H9 (cell line): ENCODE data around the gene LRRC3C. TPM values are rescaled to one million over a fixed set of nuclear protein-coding genes. Genes with fewer than 3 reads are reported as not detected.

ENCODE experiments used
- DNase-seq: peaks from one replicate; pipeline ENCODE4 v3.0.0-alpha.2; 2017
- H2AFZ ChIP-seq: one replicate; pipeline ENCODE4 v1.6.1; 2013; ENCODE audit warnings: mild to moderate bottlenecking, low read length, control low read depth, moderate library complexity
- H2AK5ac ChIP-seq: 2 replicates; pipeline ENCODE4 v1.6.1; 2013; ENCODE audit warnings: low read length, control low read depth, mixed read lengths; ENCODE audit not compliant: insufficient read length
- H2BK120ac ChIP-seq: one replicate; pipeline ENCODE4 v1.6.1; 2013; ENCODE audit warnings: low read depth, mild to moderate bottlenecking, low read length, control low read depth, inconsistent platforms; ENCODE audit not compliant: poor library complexity, severe bottlenecking
- H2BK12ac ChIP-seq: 2 replicates; pipeline ENCODE4 v1.6.1; 2013; ENCODE audit warnings: low read length, control low read depth, mixed read lengths, low read depth; ENCODE audit not compliant: insufficient read length
- H2BK15ac ChIP-seq: 2 replicates; pipeline ENCODE4 v1.6.1; 2013; ENCODE audit warnings: low read depth, low read length, control low read depth
- H2BK20ac ChIP-seq: one replicate; pipeline ENCODE4 v1.6.1; 2013; ENCODE audit warnings: low read depth, mild to moderate bottlenecking, low read length, control low read depth, inconsistent platforms; ENCODE audit not compliant: poor library complexity, severe bottlenecking
- H2BK5ac ChIP-seq: 2 replicates; pipeline ENCODE4 v1.6.1; 2013; ENCODE audit warnings: low read length, control low read depth, mixed read lengths; ENCODE audit not compliant: insufficient read length
- H3K14ac ChIP-seq: 2 replicates; pipeline ENCODE4 v1.6.1; 2013; ENCODE audit warnings: low read length, control low read depth; ENCODE audit not compliant: insufficient read depth
- H3K18ac ChIP-seq: 2 replicates; pipeline ENCODE4 v1.6.1; 2013; ENCODE audit warnings: low read depth, mild to moderate bottlenecking, mixed read lengths, low read length, control low read depth; ENCODE audit not compliant: insufficient read length
- H3K23ac ChIP-seq: 2 replicates; pipeline ENCODE4 v1.6.1; 2013; ENCODE audit warnings: low read length, control low read depth, mixed read lengths, low read depth; ENCODE audit not compliant: insufficient read length
- H3K23me2 ChIP-seq: 2 replicates; pipeline ENCODE4 v1.6.1; 2013; ENCODE audit warnings: low read depth, mild to moderate bottlenecking, mixed read lengths, low read length, control low read depth; ENCODE audit not compliant: insufficient read length, poor library complexity, severe bottlenecking
- H3K27ac ChIP-seq: 2 replicates; pipeline ENCODE4 v1.5.1; 2013; ENCODE audit warnings: low read length, control low read depth, mixed read lengths, low read depth; ENCODE audit not compliant: insufficient read length
- H3K27me3 ChIP-seq: 2 replicates; pipeline ENCODE4 v1.6.1; 2013; ENCODE audit warnings: low read length, control low read depth, inconsistent platforms; ENCODE audit not compliant: insufficient read depth
- H3K4ac ChIP-seq: 2 replicates; pipeline ENCODE4 v1.6.1; 2013; ENCODE audit warnings: low read depth, mild to moderate bottlenecking, control low read depth, inconsistent platforms, low read length, moderate library complexity
- H3K4me1 ChIP-seq: 2 replicates; pipeline ENCODE4 v1.6.1; 2013; ENCODE audit warnings: low read length, control low read depth, inconsistent platforms; ENCODE audit not compliant: insufficient read depth
- H3K4me2 ChIP-seq: 2 replicates; pipeline ENCODE4 v1.6.1; 2013; ENCODE audit warnings: low read length, control low read depth, mixed read lengths; ENCODE audit not compliant: insufficient read length, insufficient read depth
- H3K56ac ChIP-seq: 2 replicates; pipeline ENCODE4 v1.6.1; 2013; ENCODE audit warnings: low read depth, mild to moderate bottlenecking, mixed read lengths, low read length, control low read depth; ENCODE audit not compliant: insufficient read length
- H3K79me1 ChIP-seq: 2 replicates; pipeline ENCODE4 v1.6.1; 2013; ENCODE audit warnings: low read depth, mild to moderate bottlenecking, moderate library complexity, low read length, control low read depth, inconsistent platforms; ENCODE audit not compliant: insufficient read depth, poor library complexity, severe bottlenecking
- H3K79me2 ChIP-seq: 2 replicates; pipeline ENCODE4 v1.6.1; 2013; ENCODE audit warnings: low read length, control low read depth, inconsistent platforms; ENCODE audit not compliant: insufficient read depth
- H3K9ac ChIP-seq: 2 replicates; pipeline ENCODE4 v1.6.1; 2013; ENCODE audit warnings: low read length, control low read depth, mixed read lengths; ENCODE audit not compliant: insufficient read length; ENCODE audit errors: extremely low read depth
- H3K9me3 ChIP-seq: one replicate; pipeline ENCODE4 v1.6.1; 2013; ENCODE audit warnings: low read depth, low read length, inconsistent platforms; ENCODE audit not compliant: control insufficient read depth
- H3T11ph ChIP-seq: one replicate; pipeline ENCODE4 v1.6.1; 2013; ENCODE audit warnings: mild to moderate bottlenecking, low read length, control low read depth, inconsistent platforms
- H4K20me1 ChIP-seq: one replicate; pipeline ENCODE4 v1.6.1; 2013; ENCODE audit not compliant: control insufficient read depth, insufficient read length, insufficient read depth
- H4K5ac ChIP-seq: 2 replicates; pipeline ENCODE4 v1.6.1; 2013; ENCODE audit warnings: low read depth, mild to moderate bottlenecking, mixed read lengths, low read length, control low read depth; ENCODE audit not compliant: insufficient read length
- H4K8ac ChIP-seq: replicated peaks from 2 replicates; pipeline ENCODE4 v1.6.1; 2013; ENCODE audit warnings: low read length, control low read depth, mixed read lengths, low read depth; ENCODE audit not compliant: insufficient read length
- H4K91ac ChIP-seq: 2 replicates; pipeline ENCODE4 v1.6.1; 2013; ENCODE audit warnings: low read depth, mild to moderate bottlenecking, moderate library complexity, mixed read lengths, low read length, control low read depth; ENCODE audit not compliant: insufficient read length
- H3K27ac Mint-ChIP-seq, 3 experiments: 2 replicates in 2 of 3; 3 replicates in 1 of 3; pipeline ENCODE4 v1.8.0; 2020 to 2021; ENCODE audit warnings: mixed read lengths in 3 of 3, mild to moderate bottlenecking in 1 of 3, moderate library complexity in 1 of 3
- H3K27me3 Mint-ChIP-seq: 2 replicates; pipeline ENCODE4 v1.8.0; 2021; ENCODE audit warnings: low read depth, mild to moderate bottlenecking, moderate library complexity, mixed read lengths
- H3K36me3 Mint-ChIP-seq, 3 experiments: 2 replicates in 2 of 3; 3 replicates in 1 of 3; pipeline ENCODE4 v1.8.0; 2020 to 2021; ENCODE audit warnings: low read depth in 3 of 3, mixed read lengths in 3 of 3; ENCODE audit not compliant: insufficient read depth in 1 of 3
- H3K4me1 Mint-ChIP-seq, 2 experiments: 2 replicates each; pipeline ENCODE4 v1.8.0; 2020; ENCODE audit warnings: mixed read lengths in 2 of 2
- H3K4me3 Mint-ChIP-seq, 2 experiments: 2 replicates in 1 of 2; 3 replicates in 1 of 2; pipeline ENCODE4 v1.8.0; 2020 to 2021; ENCODE audit warnings: mild to moderate bottlenecking in 2 of 2, mixed read lengths in 2 of 2, moderate library complexity in 1 of 2
- H3K9me3 Mint-ChIP-seq, 2 experiments: 2 replicates in 1 of 2; 3 replicates in 1 of 2; pipeline ENCODE4 v1.8.0; 2020; ENCODE audit warnings: mild to moderate bottlenecking in 2 of 2, mixed read lengths in 2 of 2, moderate library complexity in 1 of 2
- CTCF ChIP-seq: fragments of 200-600 bp; sonication (generic); conservative IDR thresholded peaks from 3 replicates; pipeline ENCODE4 v1.8.0; 2021; ENCODE audit warnings: antibody characterized with exemption, mild to moderate bottlenecking
- WGBS: extraction: QIAGEN DNeasy Blood & Tissue Kit; methylation state at CpG from one replicate; pipeline ENCODE4 v1.1.7; 2013; ENCODE audit warnings: missing lambda C conversion rate, low lambda C conversion rate, mixed read lengths; ENCODE audit not compliant: insufficient read length; ENCODE audit errors: extremely low coverage; 5-methylcytosine and 5-hydroxymethylcytosine counted together
- total RNA-seq: library from RNA; stranded (reverse); gene quantifications from 2 replicates; pipeline ENCODE4 v1.2.1, GENCODE V29; 2021

The LRRC3C gene
- total RNA-seq, 1 experiment from 2014 or later: not detected

- Histone ChIP-seq H3K9ac (no peak overlapping the region), H3K79me2 (no peaks in the 10 kb centered on the region), H4K8ac (no peak overlapping the region), H2BK5ac (no peak overlapping the region), H3K56ac (no peak overlapping the region), H4K20me1 (no peaks in the 10 kb centered on the region), H2BK12ac (no peak overlapping the region), H3K27ac (no peak overlapping the region), H4K5ac (no peak overlapping the region), H3K9me3 (no peaks in the 10 kb centered on the region), H2AFZ (no peak overlapping the region), H2BK20ac (no peak overlapping the region), H3K79me1 (no peaks in the 10 kb centered on the region), H3K4ac (no peak overlapping the region), H3K23ac (no peak overlapping the region), H3K4me1 (no peaks in the 10 kb centered on the region), H3K23me2 (no peaks in the 10 kb centered on the region), H2BK15ac (no peak overlapping the region), H3K18ac (no peak overlapping the region), H3K27me3 (no peaks in the 10 kb centered on the region), H4K91ac (no peak overlapping the region), H3K14ac (no peak overlapping the region), H2BK120ac (no peak overlapping the region), H3T11ph (no peak overlapping the region), H3K4me2 (no peak overlapping the region), H2AK5ac (no peak overlapping the region)
- H3K4me1 Mint-ChIP-seq: peaks cover 0 to 2% of the 10 kb centered on the region in 2 experiments; a peak in 1 of 4 replicates
- H3K27ac Mint-ChIP-seq: no peak overlapping the region
- no peaks in the 10 kb centered on the region for H3K27me3 Mint-ChIP-seq
- peaks cover 6 to 22% (median 16%) of the 10 kb centered on the region in 3 experiments; a peak in 6 of 7 replicates for H3K36me3 Mint-ChIP-seq
- no peak for TF ChIP-seq CTCF
- no peak overlapping the region for H3K4me3 Mint-ChIP-seq
- DNase-seq: no peak
- no peaks in the 10 kb centered on the region for H3K9me3 Mint-ChIP-seq
- no CpG with 5 or more reads among the region's 3 CpGs for WGBS
These were observed 13.5 kb upstream of the LRRC3C start for GRCh38 chr17:39913989-39914388.
